NCI-H82 (cell line): ENCODE results near the gene GPC6.

ENCODE experiments used
- DNase-seq: peaks from one replicate; lab custom pipeline; 2025; lab: John Stamatoyannopoulos, UW

The GPC6 gene

GRCh38 chr13:94345374-94346195 is 1119.0 kb downstream of the GPC6 start:
- peak; percentile 34 for DNase-seq

GRCh38 chr13:94346261-94347019 is 1119.8 kb downstream of the GPC6 start:
- DNase-seq = no peak

GRCh38 chr13:94351292-94351990 is 1124.8 kb downstream of the GPC6 start:
- DNase-seq = peak; percentile 92

GRCh38 chr13:94352057-94352456 is 1125.5 kb downstream of the GPC6 start:
- DNase-seq = no peak

GRCh38 chr13:94353167-94353710 is 1126.6 kb downstream of the GPC6 start:
- no peak for DNase-seq

- no peak for DNase-seq
Measured at GRCh38 chr13:94359875-94360274, 1133.3 kb downstream of the GPC6 start.

- peak; percentile 97 for DNase-seq
Measured at GRCh38 chr13:94362411-94362909, 1135.9 kb downstream of the GPC6 start.

- no peak for DNase-seq
Measured at GRCh38 chr13:94366677-94367076, 1140.1 kb downstream of the GPC6 start.

- peak; percentile 26 for DNase-seq
Measured at GRCh38 chr13:94369972-94370436, 1143.4 kb downstream of the GPC6 start.

GRCh38 chr13:94371855-94372254 is 1145.2 kb downstream of the GPC6 start:
- no peak for DNase-seq

- DNase-seq = peak; percentile 49
Measured at GRCh38 chr13:94382517-94382916, 1155.9 kb downstream of the GPC6 start.

GRCh38 chr13:94382960-94383359 is 1156.4 kb downstream of the GPC6 start:
- no peak for DNase-seq

- DNase-seq = peak; percentile 79
Measured at GRCh38 chr13:94384231-94384905, 1157.8 kb downstream of the GPC6 start.

- no peak for DNase-seq
Measured at GRCh38 chr13:94387047-94387446, 1160.4 kb downstream of the GPC6 start.

GRCh38 chr13:94389604-94390351 is 1163.2 kb downstream of the GPC6 start:
- DNase-seq = no peak

GRCh38 chr13:94390881-94391280 is 1164.3 kb downstream of the GPC6 start:
- DNase-seq = no peak

- no peak for DNase-seq
Measured at GRCh38 chr13:94394723-94395122, 1168.1 kb downstream of the GPC6 start.

GRCh38 chr13:94395860-94396259 is 1169.3 kb downstream of the GPC6 start:
- DNase-seq = no peak

GRCh38 chr13:94399812-94400211 is 1173.2 kb downstream of the GPC6 start:
- DNase-seq = no peak

GRCh38 chr13:94400874-94401273 is 1174.3 kb downstream of the GPC6 start:
- no peak for DNase-seq
